Measurements from ENCODE around the gene XG.
"Not testable (repeated sequence)": the region's sequence is repeated elsewhere in the genome, so short reads cannot be mapped to it uniquely, and the experiment has no call there.

Gene XG

DNA sequence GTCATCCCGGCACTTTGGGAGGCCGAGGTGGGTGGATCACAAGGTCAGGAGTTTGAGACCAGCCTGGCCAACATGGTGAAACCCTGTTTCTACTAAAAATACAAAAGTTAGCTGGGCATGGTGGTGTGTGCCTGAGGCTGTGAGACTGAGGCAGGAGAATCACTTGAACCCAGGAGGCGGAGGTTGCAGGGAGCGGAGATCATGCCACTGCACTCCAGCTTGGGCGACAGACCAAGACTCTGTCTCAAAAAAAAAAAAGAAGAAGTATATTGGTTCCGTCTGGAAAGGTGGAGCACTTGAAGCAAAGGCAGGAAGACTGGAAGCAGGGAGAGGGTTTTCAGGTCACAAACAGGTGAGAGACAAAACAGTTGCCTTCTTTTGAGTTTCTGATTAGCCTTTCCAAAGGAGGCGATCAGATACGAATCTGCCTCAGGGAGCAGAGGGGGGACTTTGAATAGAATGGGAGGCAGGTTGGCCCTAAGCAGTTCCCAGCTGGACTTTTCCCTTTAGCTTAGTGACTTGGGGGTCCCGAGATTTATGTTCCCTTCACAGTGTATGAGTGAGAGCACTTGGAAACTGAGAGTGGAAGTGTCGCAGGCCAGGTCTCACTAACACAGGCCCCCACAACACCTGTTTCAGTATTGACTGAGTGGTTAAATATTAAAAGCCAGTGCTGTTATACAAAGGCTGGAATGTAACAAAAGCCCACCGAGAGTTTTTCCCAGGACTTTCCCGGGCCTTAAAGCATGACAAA, 28.8 kb downstream of the XG start:
- DNase-seq (ENCODE audit: low read depth in 2 of 2): not testable (repeated sequence)

DNA sequence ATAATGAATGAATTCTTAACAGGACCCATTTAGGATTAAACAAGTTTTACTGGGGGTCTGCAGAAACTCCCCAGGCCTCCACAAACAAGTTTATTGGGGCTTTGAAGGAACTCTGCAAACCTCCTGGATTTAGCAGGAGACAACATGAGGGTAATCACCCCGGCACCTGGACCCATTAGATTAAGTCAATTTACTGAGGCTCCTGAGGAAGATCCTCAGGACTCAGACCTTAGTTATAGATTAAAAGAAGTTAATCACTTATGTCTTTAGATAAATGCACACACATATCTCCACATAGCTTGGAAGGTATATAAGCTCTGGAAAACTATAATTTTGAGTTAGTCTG, 29.4 kb downstream of the XG start:
- no peak for DNase-seq (ENCODE audit: low read depth in 2 of 2)

DNA sequence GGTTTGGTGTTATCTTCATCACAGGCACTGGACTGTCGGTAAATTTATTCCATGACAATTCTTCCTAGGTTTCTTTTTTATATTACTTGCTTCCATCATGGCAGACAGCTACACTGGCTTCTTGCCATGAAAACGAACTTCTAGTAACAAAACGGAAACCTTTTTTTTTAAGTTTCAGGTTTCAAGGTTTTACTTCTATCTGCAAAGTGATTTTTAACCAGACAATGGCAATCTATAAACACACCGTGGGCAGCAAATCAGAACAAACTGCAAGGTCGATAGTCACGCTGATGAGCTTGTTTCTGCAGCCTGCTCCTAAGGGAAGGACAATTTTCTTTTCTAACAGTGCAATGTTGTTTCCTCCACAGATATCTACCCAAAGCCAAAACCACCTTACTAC, 29.9 kb downstream of the XG start:
- DNase-seq (ENCODE audit: low read depth in 2 of 2): no peak

DNA sequence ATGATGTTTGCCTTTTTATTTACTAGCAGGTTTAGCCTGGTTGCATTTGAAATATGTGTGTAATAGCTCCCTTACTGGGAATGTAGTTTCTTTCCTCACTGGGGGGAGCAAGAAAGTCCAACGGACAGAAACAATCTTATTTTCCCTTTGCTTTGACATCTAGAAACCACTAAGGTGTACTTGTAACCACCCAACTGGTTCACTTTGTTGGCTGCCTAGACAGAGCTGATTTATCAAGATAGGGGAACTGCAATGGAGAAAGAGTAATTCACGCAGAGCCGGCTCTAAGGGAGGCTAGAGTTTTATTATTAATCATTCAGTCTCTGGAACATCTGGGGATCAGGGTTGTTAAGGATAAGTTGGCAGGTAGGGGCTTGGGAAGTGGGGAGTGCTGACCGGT, 30.3 kb downstream of the XG start:
- no peak for DNase-seq (ENCODE audit: low read depth in 2 of 2)

DNA sequence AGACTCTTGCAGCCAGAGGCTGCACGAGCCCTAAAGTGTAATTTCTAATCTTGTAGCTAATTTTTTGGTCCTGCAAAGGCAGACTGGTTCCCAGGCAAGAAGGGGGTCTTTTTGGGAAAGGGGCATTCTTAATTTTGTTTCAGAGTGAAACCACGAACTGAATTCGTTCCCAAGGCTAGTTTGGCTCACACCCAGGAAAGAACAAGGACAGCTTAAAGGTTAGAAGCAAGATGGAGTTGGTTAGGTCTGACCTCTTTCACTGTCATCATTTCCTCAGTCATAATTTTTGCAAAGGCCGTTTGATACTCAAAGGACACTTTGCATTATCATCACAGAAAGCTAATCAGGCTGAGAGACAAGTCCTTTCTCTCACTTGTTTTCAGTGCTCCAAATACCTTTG, 30.9 kb downstream of the XG start:
- no peak for DNase-seq (ENCODE audit: low read depth in 2 of 2)

DNA sequence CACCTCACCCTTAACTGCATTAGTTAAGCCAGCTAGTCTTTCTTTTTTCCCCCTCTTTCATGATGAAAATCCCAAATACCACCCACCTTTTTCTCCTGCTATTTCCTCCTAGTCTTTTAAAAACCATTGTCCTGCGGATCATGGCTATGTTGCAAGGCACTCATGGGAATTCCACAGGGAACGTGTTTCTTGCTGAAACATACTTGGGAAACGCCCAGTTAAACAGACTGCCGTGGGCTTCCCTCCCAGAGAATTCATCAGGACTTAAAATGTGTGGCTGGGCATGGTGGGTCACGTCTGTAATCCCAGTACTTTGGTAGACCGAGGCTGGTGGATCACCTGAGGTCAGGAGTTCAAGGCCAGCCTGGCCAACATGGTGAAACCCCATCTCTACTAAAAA, 32.2 kb downstream of the XG start:
- no peak for DNase-seq (ENCODE audit: low read depth in 2 of 2)

DNA sequence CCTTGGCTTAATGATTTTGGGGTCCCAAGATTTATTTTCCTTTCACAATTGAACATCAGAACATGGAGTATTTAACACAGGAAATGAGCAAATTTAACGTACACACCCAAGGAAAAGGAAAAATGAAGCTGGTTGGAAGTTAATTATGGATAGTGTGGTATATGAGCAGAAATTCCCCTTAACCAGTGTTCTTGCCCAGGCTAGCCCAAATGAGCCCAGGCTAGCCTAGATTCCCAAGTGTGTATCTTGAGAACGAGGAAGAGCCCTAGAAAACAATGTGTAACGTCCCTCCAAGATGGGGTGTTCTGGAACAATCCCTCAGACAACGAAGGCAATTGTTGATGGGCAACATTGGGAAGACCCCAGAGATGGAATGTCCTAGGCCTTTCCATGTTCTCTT, 33.7 kb downstream of the XG start:
- DNase-seq (ENCODE audit: low read depth in 2 of 2): no peak

DNA sequence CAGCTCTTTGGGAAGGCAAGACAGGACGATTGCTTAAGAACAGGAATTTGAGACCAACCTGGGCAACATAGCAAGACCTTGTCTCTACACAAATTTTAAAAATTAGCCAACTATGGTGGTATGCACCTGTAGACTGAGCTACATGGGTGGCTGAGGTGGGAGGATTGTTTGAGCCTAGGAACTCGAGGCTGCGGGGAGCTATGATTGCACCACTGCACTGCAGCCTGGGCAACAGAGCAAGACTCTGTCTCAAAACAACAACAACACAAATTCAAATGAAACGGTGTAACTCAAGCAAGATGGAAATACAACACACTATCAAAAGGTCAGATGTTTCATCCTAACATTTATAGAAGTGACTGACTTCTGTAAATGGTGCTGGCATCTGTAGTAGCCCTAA, 37.1 kb downstream of the XG start:
- DNase-seq (ENCODE audit: low read depth in 2 of 2): no peak

DNA sequence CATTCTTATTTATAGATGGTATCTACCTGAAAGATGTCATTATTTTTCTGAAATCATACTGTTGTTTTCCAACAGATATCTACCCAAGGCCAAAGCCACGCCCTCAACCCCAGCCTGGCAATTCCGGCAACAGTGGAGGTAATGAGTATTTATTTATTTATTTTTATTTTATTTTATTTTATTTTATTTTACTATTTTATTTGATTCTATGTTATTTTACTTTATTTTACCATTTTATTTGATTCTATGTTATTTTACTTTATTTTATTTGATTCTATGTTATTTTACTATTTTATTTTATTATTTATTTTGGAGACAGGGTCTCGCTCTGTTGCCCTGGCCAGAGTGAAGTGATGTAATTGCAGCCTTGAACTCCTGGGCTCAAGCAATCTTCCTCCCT, 37.7 kb downstream of the XG start:
- DNase-seq (ENCODE audit: low read depth in 2 of 2): no peak

DNA sequence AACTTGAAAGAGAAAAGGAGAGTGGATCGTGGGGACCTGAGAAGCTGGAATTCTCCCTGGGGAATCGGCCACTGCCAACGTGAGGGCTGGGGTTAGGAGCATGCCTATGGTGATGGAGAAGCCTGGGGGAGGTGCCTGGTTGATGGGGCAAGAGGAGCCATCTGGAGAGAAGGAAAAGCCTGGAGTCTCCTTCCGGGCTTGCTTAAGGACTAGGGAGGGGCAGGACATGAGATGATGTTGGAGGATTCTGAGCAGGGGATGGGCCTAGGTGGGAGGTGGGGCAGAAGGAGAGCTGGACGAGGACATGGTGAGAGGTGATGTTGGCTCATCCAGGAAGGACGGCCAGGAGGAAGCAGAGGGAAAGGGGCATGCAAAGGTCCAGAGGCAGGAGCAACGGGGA, 41.9 kb downstream of the XG start:
- no peak for DNase-seq (ENCODE audit: low read depth in 2 of 2)

DNA sequence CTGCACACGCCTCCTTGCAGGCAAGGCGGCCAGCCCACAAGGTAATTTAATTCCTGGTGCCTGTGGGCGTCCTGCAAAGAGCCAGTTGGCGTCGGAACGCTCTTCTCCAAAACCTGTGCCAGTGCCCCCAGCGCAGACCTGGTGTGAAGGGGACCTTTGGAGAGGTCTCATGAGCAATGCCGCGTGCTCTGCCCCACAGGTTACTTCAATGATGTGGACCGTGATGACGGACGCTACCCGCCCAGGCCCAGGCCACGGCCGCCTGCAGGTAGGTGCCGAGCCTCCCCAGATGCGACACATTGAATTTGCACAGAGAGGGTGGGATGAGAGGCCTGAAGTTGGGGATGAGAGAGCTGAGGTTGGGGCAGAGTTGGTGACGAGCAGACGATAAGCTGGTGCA, 42.5 kb downstream of the XG start:
- no peak for DNase-seq (ENCODE audit: low read depth in 2 of 2)

DNA sequence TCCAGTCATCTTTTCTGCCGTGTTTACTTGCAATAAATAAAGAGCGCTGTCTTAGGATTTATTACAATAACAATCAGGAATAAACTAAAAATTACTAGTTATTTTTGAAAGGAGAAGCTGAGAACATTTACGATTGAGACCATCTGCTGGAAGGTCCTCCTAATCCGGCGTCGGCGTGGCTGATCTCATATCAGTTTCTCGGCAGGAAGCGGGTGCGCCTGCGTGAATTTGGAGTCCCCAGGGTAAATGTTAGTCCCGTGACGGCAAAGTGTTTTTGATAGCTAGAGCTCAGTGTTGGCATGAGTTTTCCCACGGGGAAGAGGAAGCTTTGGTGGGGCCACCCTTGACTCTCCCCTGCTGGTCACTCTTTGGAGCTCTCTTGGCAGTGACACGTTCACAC, 45.0 kb downstream of the XG start:
- not testable (repeated sequence) for DNase-seq (ENCODE audit: low read depth in 2 of 2)

DNA sequence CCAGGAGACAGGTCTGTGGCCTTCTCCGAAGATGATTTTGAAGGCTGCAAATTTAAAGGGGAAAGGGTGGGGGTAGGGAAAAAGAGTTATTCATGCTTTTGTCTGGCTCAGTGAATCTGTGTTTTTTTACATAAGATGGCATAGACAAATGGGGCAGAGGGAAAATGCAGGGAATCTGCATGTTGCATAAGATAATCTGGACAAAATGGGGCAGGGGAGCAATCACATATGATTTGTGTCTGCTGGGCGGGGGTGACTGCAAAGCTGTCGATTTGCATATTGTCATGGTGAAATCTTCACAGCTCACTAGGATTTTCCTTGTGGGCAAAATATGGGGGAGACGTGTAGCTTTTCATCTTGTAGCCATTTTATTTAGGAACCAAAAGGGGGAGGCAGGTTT, 47.5 kb downstream of the XG start:
- no peak for DNase-seq (ENCODE audit: low read depth in 2 of 2)

DNA sequence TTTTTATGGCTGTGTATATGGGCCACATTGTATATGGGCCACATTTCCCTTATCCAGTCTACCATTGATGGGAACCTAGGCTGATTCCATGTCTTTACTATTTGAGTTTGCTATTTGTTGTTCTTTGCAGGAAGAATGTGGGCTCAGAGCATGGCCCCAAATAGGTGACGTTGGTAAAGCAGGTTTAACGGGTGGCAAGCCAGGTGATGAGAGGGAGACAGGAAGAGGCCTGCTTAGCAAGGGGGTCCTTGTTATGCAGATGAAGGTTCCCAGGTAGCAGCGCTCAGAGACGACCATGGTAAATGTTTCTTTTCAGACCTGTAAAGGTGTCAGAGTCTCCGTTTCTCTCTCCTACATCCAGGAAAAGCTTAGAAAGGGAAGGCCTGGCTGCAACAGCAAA, 48.1 kb downstream of the XG start:
- DNase-seq (ENCODE audit: low read depth in 2 of 2): not testable (repeated sequence)

DNA sequence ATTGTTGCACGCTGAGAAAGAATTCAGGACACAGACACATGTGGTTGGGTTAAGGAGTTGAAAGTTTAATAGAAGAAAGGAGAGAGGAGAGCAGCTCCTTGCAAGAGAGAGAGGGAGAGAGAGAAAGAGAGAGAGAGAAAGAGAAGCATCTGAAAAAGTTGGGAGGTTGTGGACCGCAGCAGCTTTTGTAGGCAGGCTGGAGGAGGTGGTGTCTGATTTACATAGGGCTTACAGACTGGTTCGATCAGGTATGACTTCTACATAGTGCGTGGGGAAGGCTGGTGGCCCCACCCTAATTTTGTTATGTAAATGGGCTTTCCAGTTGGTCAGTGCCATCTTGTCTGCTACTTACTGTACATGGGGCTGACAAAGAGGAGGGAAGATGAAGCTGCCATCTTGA, 49.4 kb downstream of the XG start:
- no peak for DNase-seq (ENCODE audit: low read depth in 2 of 2)

DNA sequence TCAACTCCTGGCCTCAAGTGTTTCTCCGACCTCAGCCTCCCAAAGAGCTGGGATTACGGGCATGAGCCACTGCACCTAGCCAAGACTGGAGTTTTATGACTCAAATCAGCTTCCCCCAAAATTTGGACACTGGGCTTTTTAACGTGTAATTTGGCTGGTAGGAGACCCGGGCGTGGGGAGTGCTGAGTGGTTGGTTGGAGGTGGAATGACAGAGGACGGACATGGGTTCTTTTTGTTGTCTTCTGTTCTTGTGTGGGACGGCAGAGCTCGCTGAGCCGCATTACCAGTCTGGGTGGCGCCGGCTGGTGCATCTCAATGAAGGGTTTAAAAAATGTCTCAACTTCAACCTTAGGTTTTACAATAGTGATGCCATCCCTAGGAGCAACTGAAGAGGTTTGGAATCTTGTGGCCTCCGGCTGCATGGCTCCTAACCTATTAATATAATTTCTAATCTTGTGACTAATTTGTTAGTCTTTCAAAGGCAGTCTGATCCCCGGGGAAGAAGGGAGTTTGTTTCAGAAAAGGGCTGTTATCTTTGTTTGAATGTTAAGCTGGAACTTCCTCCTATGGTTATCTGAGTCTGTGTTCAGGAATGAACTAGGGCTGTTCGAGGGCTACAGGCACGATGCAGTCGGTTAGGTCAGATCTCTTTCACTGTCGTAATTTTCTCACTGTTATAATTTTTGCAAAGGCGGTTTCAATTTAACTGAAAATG, 50.7 kb downstream of the XG start:
- DNase-seq (ENCODE audit: low read depth in 2 of 2): not testable (repeated sequence)

DNA sequence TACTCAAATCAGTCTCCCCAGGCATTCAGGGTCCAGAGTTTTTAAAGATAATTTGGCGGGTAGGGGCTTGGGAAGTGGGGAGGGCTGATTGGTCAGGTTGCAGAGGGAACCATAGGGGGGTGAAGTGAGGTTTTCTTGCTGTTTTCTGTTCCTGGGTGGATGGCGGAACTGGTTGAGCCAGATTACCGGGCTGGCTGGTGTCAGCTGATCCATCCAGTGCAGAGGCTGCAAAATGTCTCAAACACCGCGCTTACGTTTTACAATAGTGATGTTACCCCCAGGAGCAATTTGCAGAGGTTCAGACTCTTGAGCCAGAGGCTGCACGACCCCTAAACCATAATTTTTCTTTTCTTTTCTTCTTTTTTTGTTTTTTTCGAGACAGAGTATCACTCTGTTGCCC, 51.6 kb downstream of the XG start:
- not testable (repeated sequence) for DNase-seq (ENCODE audit: low read depth in 2 of 2)

DNA sequence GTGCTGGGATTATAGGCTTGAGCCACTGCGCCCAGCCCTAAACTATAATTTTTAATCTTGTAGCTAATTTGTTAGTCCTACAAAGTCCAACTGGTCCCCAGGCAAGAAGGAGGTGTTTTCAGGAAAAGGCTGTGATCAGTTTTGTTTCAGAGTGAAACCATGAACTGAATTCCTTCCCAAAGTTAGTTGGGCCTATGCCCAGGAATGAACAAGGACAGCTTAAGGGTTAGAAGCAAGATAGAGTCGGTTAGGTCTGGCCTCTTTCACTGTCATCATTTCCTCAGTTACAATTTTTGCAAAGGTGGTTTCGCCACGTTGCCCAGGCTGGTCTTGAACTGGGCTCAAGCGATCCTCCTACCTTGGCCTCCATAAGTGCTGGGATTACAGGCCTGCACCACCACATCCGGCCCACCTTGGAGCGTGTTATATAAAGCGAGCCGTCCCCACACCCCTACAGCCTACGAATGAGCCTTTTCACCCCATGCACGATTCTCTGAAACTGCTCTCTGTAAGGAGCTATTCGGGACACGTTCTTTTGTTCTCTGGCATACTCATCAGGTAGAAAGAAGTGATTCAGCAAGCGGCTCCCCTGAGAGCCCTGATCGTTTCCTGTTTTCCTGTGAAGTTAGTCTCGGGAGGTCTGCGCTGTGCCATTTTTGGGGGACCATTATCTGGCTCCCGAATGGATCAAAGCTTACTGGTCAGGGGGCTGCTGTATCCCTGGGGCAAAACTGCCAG, 52.4 kb downstream of the XG start:
- DNase-seq (ENCODE audit: low read depth in 2 of 2): not testable (repeated sequence)

DNA sequence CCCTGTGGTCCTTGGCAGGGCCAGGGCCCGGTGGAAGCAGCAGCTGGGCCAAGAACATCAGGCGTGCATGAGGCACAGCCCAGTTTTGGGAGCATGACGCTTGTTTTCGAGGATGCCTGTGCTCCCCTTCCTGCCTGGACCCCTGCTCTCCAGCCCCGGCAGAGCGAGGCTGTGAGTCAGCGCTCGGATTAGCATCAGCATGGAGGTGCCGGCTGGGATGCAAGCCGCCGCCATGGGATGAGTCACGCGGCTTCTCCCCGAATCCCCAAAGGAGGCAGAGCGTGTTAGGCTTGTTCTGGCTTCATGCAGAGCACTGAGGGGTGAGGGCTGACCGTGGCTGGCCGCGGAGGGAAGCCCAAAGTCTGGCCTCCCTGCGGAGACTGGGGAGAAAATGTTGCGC, 53.0 kb downstream of the XG start:
- not testable (repeated sequence) for DNase-seq (ENCODE audit: low read depth in 2 of 2)

DNA sequence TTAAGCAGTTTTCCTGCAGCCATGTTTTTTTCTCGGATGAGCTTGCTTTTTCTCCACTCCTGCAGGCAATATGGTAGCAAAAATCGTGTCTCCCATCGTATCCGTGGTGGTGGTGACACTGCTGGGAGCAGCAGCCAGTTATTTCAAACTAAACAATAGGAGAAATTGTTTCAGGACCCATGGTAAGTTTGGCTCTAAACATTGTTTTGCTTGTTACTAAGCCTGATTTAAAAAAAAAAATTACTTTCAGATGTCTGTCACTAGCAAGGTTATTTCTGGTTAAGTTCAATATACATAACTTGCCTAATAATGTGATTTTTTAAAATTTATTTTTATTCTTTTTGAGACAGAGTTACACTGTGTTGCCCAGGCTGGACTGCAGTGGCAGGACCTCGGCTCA, 59.4 kb downstream of the XG start:
- no peak for DNase-seq (ENCODE audit: low read depth in 2 of 2)

DNA sequence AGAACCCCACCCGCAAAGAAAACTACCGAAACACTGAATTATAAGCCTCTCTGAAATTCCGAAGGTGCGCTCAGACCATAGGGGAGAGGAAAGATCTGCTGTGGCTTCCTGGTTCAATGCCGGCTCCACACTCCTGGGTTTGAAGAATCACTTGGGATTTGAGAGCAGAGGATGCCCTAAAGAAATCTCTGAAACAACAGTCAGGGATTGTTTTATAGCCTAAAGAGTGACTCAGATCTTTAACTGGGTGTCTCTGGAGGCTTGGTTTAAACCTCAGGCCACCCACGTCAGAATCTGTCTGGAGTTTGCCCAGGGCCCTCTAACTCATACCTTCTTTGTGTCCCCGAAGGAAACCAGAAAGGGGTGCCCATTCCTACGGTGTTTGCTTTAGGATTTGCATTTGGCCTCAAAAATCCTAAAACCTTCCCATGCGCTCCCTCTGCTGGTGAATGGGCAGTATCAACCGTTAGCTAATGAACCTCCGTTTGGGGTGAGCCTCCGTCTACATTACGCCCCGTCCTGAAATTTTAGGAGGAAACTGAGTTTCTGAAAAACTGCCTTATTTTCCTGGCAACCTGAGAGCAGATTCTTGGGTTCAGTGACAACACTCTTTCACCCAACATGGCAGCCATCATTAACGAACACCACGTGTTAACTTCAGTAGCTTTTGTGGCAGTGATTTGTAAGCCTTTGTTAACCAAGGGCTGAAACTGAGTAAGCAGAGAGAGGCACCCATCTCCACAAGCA, 60.5 kb downstream of the XG start:
- peak in 1 of 2 donors; percentile 7 for DNase-seq (ENCODE audit: low read depth in 2 of 2)

DNA sequence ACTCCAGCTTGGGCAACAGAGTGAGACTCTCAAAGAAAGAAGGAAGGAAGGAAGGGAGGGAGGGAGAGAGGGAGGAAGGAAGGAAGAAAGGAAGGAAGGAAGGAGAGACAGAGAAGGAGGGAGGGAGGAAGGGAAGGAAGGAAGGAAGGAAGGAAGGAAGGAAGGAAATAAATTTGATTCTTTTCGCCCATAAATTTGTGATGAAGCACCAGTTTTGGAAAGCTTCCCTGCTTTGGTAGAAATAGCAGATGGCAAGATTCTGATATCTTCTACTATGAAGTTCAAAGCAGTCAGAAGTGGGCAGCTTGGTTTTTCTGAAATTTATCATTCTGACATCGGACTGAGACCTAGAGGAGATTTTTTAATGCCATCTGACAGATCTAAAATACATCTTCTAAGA, 65.2 kb downstream of the XG start:
- DNase-seq (ENCODE audit: low read depth in 2 of 2): no peak
